ENCODE data around the gene OR4M1. TPM values are rescaled to one million over a fixed set of nuclear protein-coding genes. Genes with fewer than 3 reads are reported as not detected.

OR4M1 gene
- total and polyA plus RNA-seq, 10 of the 15 experiments (the other 5 are each of a cell fraction or from before 2014, with no cell fraction given), result not detected

DNA sequence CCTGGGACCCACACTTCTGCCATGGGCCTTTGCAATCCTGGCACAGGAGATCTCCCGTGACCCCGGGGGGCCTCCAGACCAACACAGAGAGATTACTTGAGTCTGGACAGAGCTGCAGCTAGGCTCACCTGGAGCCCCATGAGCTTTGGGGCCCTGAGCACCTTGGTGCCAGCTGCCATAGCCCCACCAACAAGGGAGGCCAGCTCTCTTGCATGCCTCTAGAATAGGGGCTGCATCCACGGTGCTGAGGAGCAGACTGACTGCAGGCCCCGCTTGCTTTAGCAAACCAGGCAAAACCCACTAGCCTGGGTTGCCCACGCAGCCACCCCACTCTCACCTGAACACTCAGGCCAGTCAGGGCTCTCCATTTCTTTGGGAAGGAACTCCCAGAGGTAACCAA lies 26.6 kb downstream of the OR4M1 start (continued):
- no peak for TF ChIP-seq HDAC6 (IDR thresholded peaks at IDR 0.05; ENCODE audit: unreplicated experiment)

DNA sequence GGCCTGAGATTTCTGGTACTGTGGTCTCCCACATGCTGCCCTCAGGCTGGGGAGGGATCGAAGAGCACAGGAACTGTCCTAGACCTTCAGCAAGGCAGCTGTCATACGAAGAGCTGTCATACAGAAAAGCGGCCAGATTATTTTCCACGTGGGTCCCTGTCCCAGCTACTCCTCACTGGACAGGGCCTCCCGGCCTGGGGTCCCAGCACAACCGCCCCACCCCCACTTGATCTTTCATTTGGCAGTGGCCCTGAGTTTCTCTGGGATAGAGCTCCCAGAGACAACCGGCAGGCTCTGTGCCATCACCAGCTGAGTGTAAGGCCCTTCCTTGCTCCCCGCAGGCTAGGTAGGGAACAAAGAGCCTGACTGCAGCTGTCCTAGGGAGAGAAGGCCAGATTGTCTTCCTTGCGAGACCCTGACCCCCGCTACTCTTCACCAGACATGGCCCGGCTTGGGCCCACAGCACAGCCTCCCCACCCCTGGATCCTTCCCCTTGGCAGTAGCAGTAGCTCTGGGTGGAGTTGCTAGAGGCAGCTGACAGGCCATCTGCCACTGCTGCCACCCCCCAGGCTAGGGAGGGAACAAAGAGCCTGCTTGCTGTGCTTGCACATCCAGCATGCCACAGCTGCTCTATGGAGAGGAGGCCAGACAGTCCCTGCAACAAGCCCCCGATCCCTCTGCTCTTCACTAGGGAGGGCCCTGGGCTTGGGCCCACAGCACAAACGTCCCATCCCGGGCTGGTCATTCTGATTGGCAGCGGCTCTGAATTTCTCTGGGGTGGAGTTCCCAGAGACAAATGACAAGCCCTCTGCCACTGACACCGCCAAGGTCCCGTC lies 27.2 kb downstream of the OR4M1 start:
- intact Hi-C loops (cut with micrococcal nuclease; ENCODE audit: unreplicated experiment), result no loop called here
- no peak overlapping the region for H3K4me2 ChIP-seq (ENCODE audit: control insufficient read depth, insufficient read depth)
- H3K27ac ChIP-seq (ENCODE audit: control insufficient read depth, insufficient read depth), result no peak overlapping the region
- no peak overlapping the region for H3K4me3 ChIP-seq
- POLR2A ChIA-PET, result no interaction called here
- CTCF ChIA-PET, result no interaction called here
- H3K4me1 ChIP-seq (ENCODE audit: control insufficient read depth, insufficient read depth, low read length), result no peaks in the 10 kb centered on the region
- no peak for TF ChIP-seq MTA2 (IDR thresholded peaks at IDR 0.05; ENCODE audit: low read depth)
- no peaks in the 10 kb centered on the region for H3K79me2 ChIP-seq (ENCODE audit: control insufficient read depth, insufficient read depth, low read length)
- no peaks in the 10 kb centered on the region; the same call in 2 of the 3 replicates for H3K9me3 ChIP-seq (replicated peaks; ENCODE audit: control insufficient read depth, insufficient read depth, low read length)
- no peak overlapping the region for H2AFZ ChIP-seq (ENCODE audit: control insufficient read depth, low read depth, low read length)
- in situ Hi-C loops (cut with MboI), result no loop called here
- no peak for ATAC-seq
- H3K36me3 ChIP-seq (ENCODE audit: control insufficient read depth in 2 of 2, insufficient read depth in 2 of 2, low read length in 1 of 2), result no peaks in the 10 kb centered on the region
- RAD21 ChIA-PET (ENCODE audit: unreplicated experiment), result no interaction called here
- WGBS (ENCODE audit: insufficient coverage, insufficient replicate concordance, low lambda C conversion rate, missing lambda C conversion rate), result 33% methylated on average over 17 of the region's 17 CpGs
- no peaks in the 10 kb centered on the region for H4K20me1 ChIP-seq (ENCODE audit: control insufficient read depth, insufficient read depth)
- BruUV-seq (replicated peaks), result no TSS peak
- H3K27me3 ChIP-seq (replicated peaks in 1 of 2; ENCODE audit: control insufficient read depth in 2 of 2, insufficient read depth in 2 of 2, low read length in 1 of 2), result no peaks in the 10 kb centered on the region
- SMC1A ChIA-PET (ENCODE audit: uncharacterized antibody, unreplicated experiment), result no interaction called here
- no peak for DNase-seq (ENCODE audit: low read depth, low spot score)
- H3K9ac ChIP-seq (ENCODE audit: control insufficient read depth, insufficient read depth, low read length), result no peak overlapping the region
- no peak for FAIRE-seq

DNA sequence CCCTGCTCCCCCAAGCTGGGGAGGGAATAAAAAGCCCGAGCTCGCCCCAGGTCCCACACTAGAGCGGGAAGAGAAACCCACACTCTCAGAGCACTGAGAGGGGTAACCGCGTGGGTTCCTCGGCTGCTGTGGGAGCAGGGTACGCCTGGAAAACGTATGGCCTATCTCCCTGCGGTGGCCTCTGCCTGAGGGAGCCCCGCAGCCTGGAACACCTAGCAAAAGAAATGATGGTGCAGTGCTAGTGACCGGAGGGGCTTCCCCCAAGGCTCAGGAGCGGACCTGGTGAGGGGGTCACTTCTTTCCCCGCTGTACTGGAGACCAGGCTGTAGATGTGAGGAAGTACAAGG lies 27.8 kb downstream of the OR4M1 start:
- Histone ChIP-seq H3K9me3 (replicated peaks; ENCODE audit: control insufficient read depth, insufficient read depth, low read length) (no peaks in the 10 kb centered on the region; the same call in 2 of the 3 replicates), H2AFZ (ENCODE audit: control insufficient read depth, low read depth, low read length) (no peak overlapping the region), H3K79me2 (ENCODE audit: control insufficient read depth, insufficient read depth, low read length) (no peaks in the 10 kb centered on the region), H3K9ac (ENCODE audit: control insufficient read depth, insufficient read depth, low read length) (no peak overlapping the region), H3K4me2 (ENCODE audit: control insufficient read depth, insufficient read depth) (no peak overlapping the region), H3K27ac (ENCODE audit: control insufficient read depth, insufficient read depth) (no peak overlapping the region), H3K27me3 (replicated peaks in 1 of 2; ENCODE audit: control insufficient read depth in 2 of 2, insufficient read depth in 2 of 2, low read length in 1 of 2) (no peaks in the 10 kb centered on the region), H3K4me3 (no peak overlapping the region), H3K4me1 (ENCODE audit: control insufficient read depth, insufficient read depth, low read length) (no peaks in the 10 kb centered on the region), H4K20me1 (ENCODE audit: control insufficient read depth, insufficient read depth) (no peaks in the 10 kb centered on the region), H3K36me3 (ENCODE audit: control insufficient read depth in 2 of 2, insufficient read depth in 2 of 2, low read length in 1 of 2) (no peaks in the 10 kb centered on the region)
- ChIA-PET SMC1A (ENCODE audit: uncharacterized antibody, unreplicated experiment) (no interaction called here), CTCF (no interaction called here), POLR2A (no interaction called here), RAD21 (ENCODE audit: unreplicated experiment) (no interaction called here)
- in situ Hi-C loops (cut with MboI) (no loop called here), intact Hi-C loops (cut with micrococcal nuclease; ENCODE audit: unreplicated experiment) (no loop called here)
- no TSS peak for BruUV-seq (replicated peaks)
- TF ChIP-seq ZNF217 (IDR thresholded peaks at IDR 0.05), result no peak
- TF ChIP-seq RBBP5 (conservative IDR thresholded peaks at IDR 0.05), result no peak
- TF ChIP-seq PAX5 (IDR thresholded peaks at IDR 0.05; ENCODE audit: borderline replicate concordance, low read depth, low read length), result no peak
- no peak for TF ChIP-seq ZNF622 (IDR thresholded peaks at IDR 0.05)
- TF ChIP-seq NBN (IDR thresholded peaks at IDR 0.05), result no peak
- TF ChIP-seq, protein P1, sequence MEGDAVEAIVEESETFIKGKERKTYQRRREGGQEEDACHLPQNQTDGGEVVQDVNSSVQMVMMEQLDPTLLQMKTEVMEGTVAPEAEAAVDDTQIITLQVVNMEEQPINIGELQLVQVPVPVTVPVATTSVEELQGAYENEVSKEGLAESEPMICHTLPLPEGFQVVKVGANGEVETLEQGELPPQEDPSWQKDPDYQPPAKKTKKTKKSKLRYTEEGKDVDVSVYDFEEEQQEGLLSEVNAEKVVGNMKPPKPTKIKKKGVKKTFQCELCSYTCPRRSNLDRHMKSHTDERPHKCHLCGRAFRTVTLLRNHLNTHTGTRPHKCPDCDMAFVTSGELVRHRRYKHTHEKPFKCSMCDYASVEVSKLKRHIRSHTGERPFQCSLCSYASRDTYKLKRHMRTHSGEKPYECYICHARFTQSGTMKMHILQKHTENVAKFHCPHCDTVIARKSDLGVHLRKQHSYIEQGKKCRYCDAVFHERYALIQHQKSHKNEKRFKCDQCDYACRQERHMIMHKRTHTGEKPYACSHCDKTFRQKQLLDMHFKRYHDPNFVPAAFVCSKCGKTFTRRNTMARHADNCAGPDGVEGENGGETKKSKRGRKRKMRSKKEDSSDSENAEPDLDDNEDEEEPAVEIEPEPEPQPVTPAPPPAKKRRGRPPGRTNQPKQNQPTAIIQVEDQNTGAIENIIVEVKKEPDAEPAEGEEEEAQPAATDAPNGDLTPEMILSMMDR (IDR thresholded peaks at IDR 0.05 in 2 of 3, conservative IDR thresholded peaks at IDR 0.05 in 1 of 3; ENCODE audit: control insufficient read depth in 2 of 3, extremely low read depth in 1 of 3, insufficient read depth in 1 of 3, low read depth in 3 of 3, low read length in 3 of 3), result no peak
- TF ChIP-seq, protein P2, sequence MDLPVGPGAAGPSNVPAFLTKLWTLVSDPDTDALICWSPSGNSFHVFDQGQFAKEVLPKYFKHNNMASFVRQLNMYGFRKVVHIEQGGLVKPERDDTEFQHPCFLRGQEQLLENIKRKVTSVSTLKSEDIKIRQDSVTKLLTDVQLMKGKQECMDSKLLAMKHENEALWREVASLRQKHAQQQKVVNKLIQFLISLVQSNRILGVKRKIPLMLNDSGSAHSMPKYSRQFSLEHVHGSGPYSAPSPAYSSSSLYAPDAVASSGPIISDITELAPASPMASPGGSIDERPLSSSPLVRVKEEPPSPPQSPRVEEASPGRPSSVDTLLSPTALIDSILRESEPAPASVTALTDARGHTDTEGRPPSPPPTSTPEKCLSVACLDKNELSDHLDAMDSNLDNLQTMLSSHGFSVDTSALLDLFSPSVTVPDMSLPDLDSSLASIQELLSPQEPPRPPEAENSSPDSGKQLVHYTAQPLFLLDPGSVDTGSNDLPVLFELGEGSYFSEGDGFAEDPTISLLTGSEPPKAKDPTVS (IDR thresholded peaks at IDR 0.05; ENCODE audit: low read depth, low read length), result no peak
- DNase-seq (ENCODE audit: low read depth, low spot score) (no peak), FAIRE-seq (no peak), ATAC-seq (no peak)
- WGBS (ENCODE audit: insufficient coverage, insufficient replicate concordance, low lambda C conversion rate, missing lambda C conversion rate), result 42% methylated on average over 13 of the region's 13 CpGs
